GM06990 (cell line): Measurements from ENCODE around the gene REEP2.
A peak's percentile ranks its signal among the peaks of the same experiment; 100 is the strongest.

Experiments
- DNase-seq: peaks from one replicate; pipeline ENCODE4 v3.0.0-alpha.2; 2011; ENCODE audit not compliant: insufficient read length; ENCODE audit errors: extremely low read depth
- H3K27me3 ChIP-seq: replicated peaks from 2 replicates; pipeline ENCODE4 v1.6.0; 2011; ENCODE audit warnings: low read length; ENCODE audit not compliant: control insufficient read depth, insufficient read depth
- H3K36me3 ChIP-seq: 2 replicates; pipeline ENCODE4 v1.5.1; 2011; ENCODE audit warnings: low read length; ENCODE audit not compliant: control insufficient read depth, insufficient read depth
- H3K4me3 ChIP-seq: replicated peaks from 2 replicates; pipeline ENCODE4 v1.5.1; 2011; ENCODE audit warnings: low read depth, mild to moderate bottlenecking, control low read depth, low read length
- CTCF ChIP-seq: IDR thresholded peaks from 2 replicates; pipeline ENCODE4 v1.5.1; 2011; ENCODE audit warnings: low read length, control low read depth, mild to moderate bottlenecking, inconsistent platforms; ENCODE audit not compliant: insufficient read depth, poor library complexity, severe bottlenecking

The REEP2 gene

GRCh38 chr5:138492560-138493045 lies 53.7 kb downstream of the REEP2 start:
- Histone ChIP-seq H3K36me3 (no peaks in the 10 kb centered on the region), H3K4me3 (peak overlapping the region; percentile 44), H3K27me3 (peaks cover 3% of the 10 kb centered on the region)
- TF ChIP-seq CTCF, result no peak
- no peak for DNase-seq

- DNase-seq, result no peak
- H3K4me3 ChIP-seq, result no peak overlapping the region
Measured at GRCh38 chr5:138495351-138495750, 56.5 kb downstream of the REEP2 start.

More at GRCh38 chr5:138495351-138495750, 56.5 kb downstream of the REEP2 start:
- TF ChIP-seq CTCF, result no peak
- Histone ChIP-seq H3K27me3 (peaks cover 1% of the 10 kb centered on the region; the same call in 1 of the 2 replicates), H3K36me3 (no peaks in the 10 kb centered on the region)
